Kidney (tissue), 14 donors: ENCODE measurements around the gene ACSF3. TPM values are rescaled to one million over a fixed set of nuclear protein-coding genes. Genes with fewer than 3 reads are reported as not detected.

ENCODE experiments used
- DNase-seq, 5 donors: peaks; one replicate each; pipeline ENCODE4 v3.0.0-alpha.2; 2013 to 2020
- FAIRE-seq: peaks from 2 replicates; lab custom pipeline; 2012; peaks lifted over from hg19 to GRCh38; lab: Jason Lieb, UNC
- H3K27ac ChIP-seq, 2 donors: one replicate each; pipeline ENCODE4 v1.7.0; 2013; ENCODE audit warnings: low read depth in 2 of 2, low read length in 2 of 2, inconsistent platforms in 1 of 2
- H3K27me3 ChIP-seq: one replicate; pipeline ENCODE4 v1.7.1; 2013; ENCODE audit warnings: low read length, inconsistent platforms; ENCODE audit not compliant: control insufficient read depth, insufficient read depth
- H3K36me3 ChIP-seq, 3 donors: one replicate each; pipeline versions ENCODE4 v1.7.0 to v1.7.1; 2013; ENCODE audit warnings: low read length in 3 of 3, control low read depth in 1 of 3, inconsistent platforms in 1 of 3; ENCODE audit not compliant: insufficient read depth in 3 of 3, control insufficient read depth in 2 of 3
- H3K4me1 ChIP-seq, 3 donors: one replicate each; pipeline versions ENCODE4 v1.7.0 to v1.7.1; 2013; ENCODE audit warnings: low read length in 3 of 3, inconsistent platforms in 1 of 3, low read depth in 1 of 3; ENCODE audit not compliant: control insufficient read depth in 2 of 3, insufficient read depth in 2 of 3
- H3K4me3 ChIP-seq, 3 donors: one replicate each; pipeline versions ENCODE4 v1.7.0 to v1.8.1; 2013; ENCODE audit warnings: low read length in 3 of 3, control low read depth in 1 of 3, inconsistent platforms in 1 of 3
- H3K9ac ChIP-seq, 3 donors: one replicate each; pipeline versions ENCODE4 v1.7.0 to v1.7.1; 2013; ENCODE audit warnings: low read length in 3 of 3, control low read depth in 1 of 3, inconsistent platforms in 1 of 3
- H3K9me3 ChIP-seq, 3 donors: one replicate each; pipeline versions ENCODE4 v1.7.0 to v1.7.1; 2013; ENCODE audit warnings: low read length in 3 of 3, control low read depth in 1 of 3, inconsistent platforms in 1 of 3; ENCODE audit not compliant: control insufficient read depth in 2 of 3, insufficient read depth in 1 of 3
- CTCF ChIP-seq: IDR thresholded peaks from 3 replicates; pipeline ENCODE4 v1.5.1; 2012; ENCODE audit warnings: mild to moderate bottlenecking, moderate library complexity, borderline replicate concordance; ENCODE audit not compliant: insufficient read depth; ENCODE audit errors: extremely low read depth
- intact Hi-C: fragments of 100-400 bp; cut with DNase I; formaldehyde crosslinking; loops from one replicate; pipeline ENCODE4 v1.11.1; 2022
- polyA plus RNA-seq: library from polyadenylated mRNA; stranded (reverse); fragments of 350-450 nt; fragmentation: Illumina TruSeq; extraction: RNeasy Lipid Tissue Mini Kit (QIAGEN cat#74804); gene quantifications from one replicate; pipeline ENCODE4 v1.2.3, GENCODE V29; 2014; ENCODE audit warnings: low read depth, low replicate concordance; ENCODE audit not compliant: insufficient read depth
- total RNA-seq: library from RNA; stranded (reverse); fragmentation: NEBNext Ultra II Directional; extraction: Animal tissue kit (Norgen Biotek cat#: 25700); gene quantifications from one replicate; pipeline ENCODE4 v1.2.1, GENCODE V29; 2021
- donor health status: control.
- donor health status: control.
- donor health status: control.
- donor health status: control.
- donor health status: control.
- donor health status: DM: yes; HTN: yes; CAD: no.
- donor health status: Normal renal cell carcinoma (clear cell type).

ACSF3 gene
- total and polyA plus RNA-seq, 2 donors from 2014 or later = 33.2 to 39.0 TPM

GRCh38 chr16:89119166-89119621, 25.5 kb downstream of the ACSF3 start:
- H3K9me3 ChIP-seq = no peaks in the 10 kb centered on the region
- intact Hi-C loops = no loop called here
- DNase-seq (peak in 1 of 5 donors; percentile 66), FAIRE-seq (no peak)
- no peak overlapping the region for H3K27ac ChIP-seq
- peaks cover 0 to 2% (median 0%) of the 10 kb centered on the region in 3 donors for H3K4me1 ChIP-seq
- H3K36me3 ChIP-seq = peaks cover 3 to 10% (median 8%) of the 10 kb centered on the region in 3 donors
- H3K9ac ChIP-seq = no peak overlapping the region
- TF ChIP-seq CTCF = no peak
- H3K27me3 ChIP-seq = no peaks in the 10 kb centered on the region
- H3K4me3 ChIP-seq = no peak overlapping the region

GRCh38 chr16:89119661-89120141, 26.0 kb downstream of the ACSF3 start:
- peaks cover 5 to 15% (median 7%) of the 10 kb centered on the region in 3 donors for H3K36me3 ChIP-seq

GRCh38 chr16:89120281-89120680, 26.6 kb downstream of the ACSF3 start:
- Histone ChIP-seq H3K9ac (no peak overlapping the region), H3K4me3 (no peak overlapping the region), H3K4me1 (no peaks in the 10 kb centered on the region), H3K27me3 (no peaks in the 10 kb centered on the region), H3K36me3 (peaks cover 5 to 15% (median 7%) of the 10 kb centered on the region in 3 donors), H3K27ac (no peak overlapping the region), H3K9me3 (peaks cover 0 to under 1% (median 0%) of the 10 kb centered on the region in 3 donors)
- DNase-seq (peak in 1 of 5 donors; percentile 37), FAIRE-seq (no peak)
- no peak for TF ChIP-seq CTCF
- intact Hi-C loops = no loop called here

More at GRCh38 chr16:89119661-89120141, 26.0 kb downstream of the ACSF3 start:
- no peaks in the 10 kb centered on the region for H3K27me3 ChIP-seq
- peak in 1 of 5 donors; percentile 77 for DNase-seq
- no peak overlapping the region for H3K4me3 ChIP-seq
- no peak overlapping the region for H3K9ac ChIP-seq
- H3K27ac ChIP-seq = no peak overlapping the region
- no peak for FAIRE-seq
- TF ChIP-seq CTCF = no peak
- H3K9me3 ChIP-seq = no peaks in the 10 kb centered on the region
- intact Hi-C loops = no loop called here
- H3K4me1 ChIP-seq = peaks cover 0 to under 1% (median 0%) of the 10 kb centered on the region in 3 donors
